HFFc6 (cell line): ENCODE data around the gene ZNF205. TPM values are rescaled to one million over a fixed set of nuclear protein-coding genes. Genes with fewer than 3 reads are reported as not detected.

ENCODE experiments used
- DNase-seq: peaks from one replicate; pipeline ENCODE4 v3.0.0-alpha.2; 2018
- H3K27ac Mint-ChIP-seq: 2 replicates; pipeline ENCODE4 v1.8.0; 2020; ENCODE audit warnings: mild to moderate bottlenecking, mixed read lengths
- H3K27me3 Mint-ChIP-seq: 2 replicates; pipeline ENCODE4 v1.8.0; 2021; ENCODE audit warnings: mild to moderate bottlenecking, moderate library complexity, mixed read lengths; ENCODE audit not compliant: insufficient read depth
- H3K36me3 Mint-ChIP-seq: 2 replicates; pipeline ENCODE4 v1.8.0; 2021; ENCODE audit warnings: low read depth, mixed read lengths
- H3K4me1 Mint-ChIP-seq: 2 replicates; pipeline ENCODE4 v1.8.0; 2020; ENCODE audit warnings: low read depth, mixed read lengths
- H3K4me3 Mint-ChIP-seq: 2 replicates; pipeline ENCODE4 v1.8.0; 2020; ENCODE audit warnings: mild to moderate bottlenecking, moderate library complexity, mixed read lengths
- H3K9me3 Mint-ChIP-seq: 2 replicates; pipeline ENCODE4 v1.8.0; 2020; ENCODE audit warnings: mild to moderate bottlenecking, mixed read lengths
- total RNA-seq, 6 experiments: library from RNA; stranded (reverse); fragmentation: NEBNext Ultra II Directional; extraction: Animal tissue kit (Norgen Biotek cat#: 25700); gene quantifications; 2 replicates in 1 of 6; 3 replicates in 5 of 6; pipeline ENCODE4 v1.2.3, GENCODE V29; 2021
- TF ChIP-seq, protein P1 (sequence below): fragments of 200-600 bp; sonication (generic); IDR thresholded peaks from 2 replicates; pipeline ENCODE4 v1.5.0; 2021; ENCODE audit warnings: antibody characterized with exemption, mild to moderate bottlenecking

The ZNF205 gene
- total RNA-seq, 6 experiments from 2014 or later = 7.6 to 10.2 (median 9.5) TPM

DNA sequence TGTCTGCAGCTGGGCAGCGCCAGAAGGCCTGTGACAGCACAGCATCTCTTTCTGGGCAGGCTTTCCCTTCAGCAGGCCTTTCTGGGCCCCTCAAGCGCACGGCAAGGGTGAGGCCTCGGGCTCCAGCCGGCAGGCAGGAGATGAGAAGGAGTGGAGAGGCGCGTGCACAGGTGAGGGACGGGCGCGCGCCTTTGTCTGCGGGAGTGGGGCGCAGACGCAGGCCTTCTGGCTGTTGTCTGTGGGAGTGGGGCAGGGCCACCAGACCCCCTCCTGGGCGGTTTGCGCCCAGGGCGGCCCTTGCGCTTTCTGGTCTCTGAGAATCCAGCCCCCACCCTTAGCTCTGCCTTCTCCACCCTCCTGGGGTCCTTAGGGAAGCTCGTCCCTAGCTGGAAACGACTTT lies 6.5 kb downstream of the ZNF205 start:
- TF ChIP-seq, protein P1, sequence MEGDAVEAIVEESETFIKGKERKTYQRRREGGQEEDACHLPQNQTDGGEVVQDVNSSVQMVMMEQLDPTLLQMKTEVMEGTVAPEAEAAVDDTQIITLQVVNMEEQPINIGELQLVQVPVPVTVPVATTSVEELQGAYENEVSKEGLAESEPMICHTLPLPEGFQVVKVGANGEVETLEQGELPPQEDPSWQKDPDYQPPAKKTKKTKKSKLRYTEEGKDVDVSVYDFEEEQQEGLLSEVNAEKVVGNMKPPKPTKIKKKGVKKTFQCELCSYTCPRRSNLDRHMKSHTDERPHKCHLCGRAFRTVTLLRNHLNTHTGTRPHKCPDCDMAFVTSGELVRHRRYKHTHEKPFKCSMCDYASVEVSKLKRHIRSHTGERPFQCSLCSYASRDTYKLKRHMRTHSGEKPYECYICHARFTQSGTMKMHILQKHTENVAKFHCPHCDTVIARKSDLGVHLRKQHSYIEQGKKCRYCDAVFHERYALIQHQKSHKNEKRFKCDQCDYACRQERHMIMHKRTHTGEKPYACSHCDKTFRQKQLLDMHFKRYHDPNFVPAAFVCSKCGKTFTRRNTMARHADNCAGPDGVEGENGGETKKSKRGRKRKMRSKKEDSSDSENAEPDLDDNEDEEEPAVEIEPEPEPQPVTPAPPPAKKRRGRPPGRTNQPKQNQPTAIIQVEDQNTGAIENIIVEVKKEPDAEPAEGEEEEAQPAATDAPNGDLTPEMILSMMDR = no peak
- Mint-ChIP-seq H3K4me1 (peaks cover 17% of the 10 kb centered on the region), H3K4me3 (no peak overlapping the region), H3K27ac (no peak overlapping the region), H3K9me3 (no peaks in the 10 kb centered on the region), H3K36me3 (no peaks in the 10 kb centered on the region), H3K27me3 (peaks cover 3% of the 10 kb centered on the region)
- DNase-seq = no peak

DNA sequence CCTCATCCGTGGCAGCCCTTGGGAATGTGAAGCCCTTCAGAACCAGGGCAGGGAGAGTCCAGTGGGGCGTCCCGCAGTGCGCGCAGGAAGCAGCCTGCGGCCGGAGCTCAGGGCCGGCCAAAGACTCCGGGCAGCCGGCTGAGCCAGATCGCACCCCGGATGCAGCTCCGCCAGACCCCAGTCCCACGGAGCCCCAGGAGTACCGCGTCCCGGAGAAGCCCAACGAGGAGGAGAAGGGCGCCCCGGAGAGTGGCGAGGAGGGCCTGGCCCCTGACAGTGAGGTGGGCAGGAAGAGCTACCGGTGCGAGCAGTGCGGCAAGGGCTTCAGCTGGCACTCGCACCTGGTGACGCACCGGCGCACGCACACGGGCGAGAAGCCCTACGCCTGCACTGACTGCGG lies 6.9 kb downstream of the ZNF205 start:
- Mint-ChIP-seq H3K4me1 (peaks cover 14% of the 10 kb centered on the region), H3K4me3 (no peak overlapping the region), H3K27me3 (peaks cover 4% of the 10 kb centered on the region), H3K36me3 (no peaks in the 10 kb centered on the region), H3K9me3 (no peaks in the 10 kb centered on the region), H3K27ac (no peak overlapping the region)
- TF ChIP-seq, protein P1 = no peak
- DNase-seq = no peak

DNA sequence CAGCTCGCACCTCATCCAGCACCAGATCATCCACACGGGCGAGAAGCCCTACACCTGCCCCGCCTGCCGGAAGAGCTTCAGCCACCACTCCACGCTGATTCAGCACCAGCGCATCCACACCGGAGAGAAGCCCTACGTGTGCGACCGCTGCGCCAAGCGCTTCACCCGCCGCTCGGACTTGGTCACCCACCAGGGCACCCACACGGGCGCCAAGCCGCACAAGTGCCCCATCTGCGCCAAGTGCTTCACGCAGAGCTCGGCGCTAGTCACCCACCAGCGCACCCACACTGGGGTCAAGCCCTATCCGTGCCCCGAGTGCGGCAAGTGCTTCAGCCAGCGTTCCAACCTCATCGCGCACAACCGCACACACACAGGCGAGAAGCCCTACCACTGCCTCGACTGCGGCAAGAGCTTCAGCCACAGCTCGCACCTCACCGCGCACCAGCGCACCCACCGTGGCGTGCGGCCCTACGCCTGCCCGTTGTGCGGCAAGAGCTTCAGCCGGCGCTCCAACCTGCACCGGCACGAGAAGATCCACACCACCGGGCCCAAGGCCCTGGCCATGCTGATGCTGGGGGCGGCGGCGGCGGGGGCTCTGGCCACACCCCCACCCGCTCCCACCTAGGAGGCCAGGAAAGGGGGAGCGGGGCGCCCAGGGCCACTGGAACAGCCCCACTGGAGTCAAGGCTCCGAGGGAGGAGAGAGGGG lies 7.5 kb downstream of the ZNF205 start:
- Mint-ChIP-seq H3K4me3 (no peak overlapping the region), H3K4me1 (peaks cover 8% of the 10 kb centered on the region), H3K36me3 (no peaks in the 10 kb centered on the region), H3K9me3 (no peaks in the 10 kb centered on the region), H3K27me3 (peaks cover 8% of the 10 kb centered on the region), H3K27ac (no peak overlapping the region)
- DNase-seq = no peak
- TF ChIP-seq, protein P1 = no peak

DNA sequence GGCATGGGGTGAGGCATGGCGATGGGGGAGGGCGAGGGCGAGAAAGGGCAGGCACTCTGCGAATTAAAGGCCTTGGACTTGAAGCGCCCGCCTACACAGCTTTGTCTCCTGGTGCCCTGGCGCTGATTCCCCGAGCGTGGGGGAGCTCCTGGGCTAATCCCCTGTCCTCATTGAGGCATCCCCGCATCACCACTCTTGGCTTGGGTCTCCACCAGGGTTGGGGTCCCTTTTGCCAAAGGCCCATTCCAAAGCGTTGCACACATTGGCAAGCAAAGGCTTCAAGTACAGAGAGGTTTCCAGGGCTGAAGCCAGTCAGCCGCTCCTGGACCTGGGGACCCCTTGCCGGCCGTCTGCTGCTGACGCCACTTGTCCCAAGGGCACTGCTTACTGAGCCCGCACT lies 8.0 kb downstream of the ZNF205 start:
- H3K9me3 Mint-ChIP-seq = no peaks in the 10 kb centered on the region
- H3K4me1 Mint-ChIP-seq = peaks cover 13% of the 10 kb centered on the region
- H3K4me3 Mint-ChIP-seq = no peak overlapping the region
- DNase-seq = no peak
- no peaks in the 10 kb centered on the region for H3K36me3 Mint-ChIP-seq
- peaks cover 8% of the 10 kb centered on the region for H3K27me3 Mint-ChIP-seq
- TF ChIP-seq, protein P1 = no peak
- H3K27ac Mint-ChIP-seq = no peak overlapping the region

DNA sequence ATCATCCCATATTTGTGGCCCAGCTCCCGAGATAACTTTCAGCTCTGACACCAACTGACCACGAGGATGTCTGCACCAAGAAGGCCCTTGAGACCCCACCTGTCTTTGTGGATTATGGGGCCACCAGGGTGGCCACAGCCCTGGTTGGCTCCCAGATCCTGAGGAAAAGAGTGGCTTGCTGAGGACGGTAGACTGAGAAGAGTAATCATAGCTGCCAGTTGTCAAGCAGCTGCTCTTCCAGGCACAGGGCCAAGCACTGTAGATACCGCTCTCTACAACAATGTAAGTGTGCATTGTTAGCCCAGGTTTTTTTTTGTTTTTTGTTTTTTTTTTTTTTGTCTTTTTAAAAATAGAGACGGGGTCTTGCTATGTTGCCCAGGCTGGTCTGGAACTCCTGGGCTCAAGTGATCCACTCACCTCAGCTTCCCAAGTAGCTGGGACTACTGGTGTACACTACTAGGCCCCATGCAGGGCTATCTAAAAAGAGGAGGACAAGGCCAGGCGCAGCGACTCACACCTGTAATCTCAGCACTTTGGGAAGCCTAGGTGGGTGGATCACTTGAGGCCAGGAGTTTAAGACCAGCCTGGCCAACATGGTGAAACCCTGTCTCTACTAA lies 9.6 kb downstream of the ZNF205 start:
- DNase-seq = no peak
- no peaks in the 10 kb centered on the region for H3K9me3 Mint-ChIP-seq
- TF ChIP-seq, protein P1 = no peak
- H3K4me3 Mint-ChIP-seq = no peak overlapping the region
- H3K36me3 Mint-ChIP-seq = no peaks in the 10 kb centered on the region
- H3K27ac Mint-ChIP-seq = no peak overlapping the region
- peaks cover 8% of the 10 kb centered on the region for H3K27me3 Mint-ChIP-seq
- peaks cover 18% of the 10 kb centered on the region for H3K4me1 Mint-ChIP-seq
